ENCODE results near the gene TRAF1.

TRAF1 gene

DNA sequence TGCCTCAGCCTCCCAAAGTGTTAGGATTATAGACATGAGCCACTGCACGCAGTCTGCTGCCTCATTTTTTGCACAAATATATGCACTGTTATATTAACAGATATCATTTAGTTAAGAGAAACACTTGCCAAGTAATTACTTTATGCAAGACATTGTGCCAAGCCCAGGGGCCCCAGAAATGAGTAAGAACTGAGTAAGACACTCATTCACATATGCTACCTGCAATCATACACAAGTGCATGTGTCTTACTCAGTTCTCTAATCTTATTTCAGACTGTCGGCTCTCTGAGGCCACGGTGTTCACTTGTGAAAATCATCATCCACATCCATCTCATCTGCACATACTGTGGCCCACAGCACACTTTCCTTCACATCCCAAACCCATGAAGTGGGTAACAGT, 16.0 kb downstream of the TRAF1 start:
- DNase-seq (ENCODE audit: low spot score), result no peak

DNA sequence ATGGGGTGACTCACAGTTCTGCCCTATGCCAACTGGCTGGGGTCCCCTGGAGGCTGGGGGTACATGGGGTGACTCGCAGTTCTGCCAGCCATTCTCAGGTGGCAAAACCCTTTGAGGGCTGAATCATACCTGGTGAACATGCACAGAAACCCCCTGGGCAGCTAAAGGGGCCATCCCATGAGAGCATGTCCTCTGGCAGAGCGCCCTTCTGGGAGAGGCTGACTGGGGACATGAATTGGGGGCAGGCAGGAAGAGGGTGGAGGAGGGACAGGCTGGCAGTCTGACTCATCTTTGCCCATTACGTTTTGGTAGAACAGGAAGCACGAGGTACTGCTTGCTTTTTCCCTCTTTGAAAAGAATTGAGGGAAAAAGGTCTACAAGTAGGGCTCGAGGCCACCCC, 16.7 kb downstream of the TRAF1 start:
- no peak for DNase-seq (ENCODE audit: low spot score)

DNA sequence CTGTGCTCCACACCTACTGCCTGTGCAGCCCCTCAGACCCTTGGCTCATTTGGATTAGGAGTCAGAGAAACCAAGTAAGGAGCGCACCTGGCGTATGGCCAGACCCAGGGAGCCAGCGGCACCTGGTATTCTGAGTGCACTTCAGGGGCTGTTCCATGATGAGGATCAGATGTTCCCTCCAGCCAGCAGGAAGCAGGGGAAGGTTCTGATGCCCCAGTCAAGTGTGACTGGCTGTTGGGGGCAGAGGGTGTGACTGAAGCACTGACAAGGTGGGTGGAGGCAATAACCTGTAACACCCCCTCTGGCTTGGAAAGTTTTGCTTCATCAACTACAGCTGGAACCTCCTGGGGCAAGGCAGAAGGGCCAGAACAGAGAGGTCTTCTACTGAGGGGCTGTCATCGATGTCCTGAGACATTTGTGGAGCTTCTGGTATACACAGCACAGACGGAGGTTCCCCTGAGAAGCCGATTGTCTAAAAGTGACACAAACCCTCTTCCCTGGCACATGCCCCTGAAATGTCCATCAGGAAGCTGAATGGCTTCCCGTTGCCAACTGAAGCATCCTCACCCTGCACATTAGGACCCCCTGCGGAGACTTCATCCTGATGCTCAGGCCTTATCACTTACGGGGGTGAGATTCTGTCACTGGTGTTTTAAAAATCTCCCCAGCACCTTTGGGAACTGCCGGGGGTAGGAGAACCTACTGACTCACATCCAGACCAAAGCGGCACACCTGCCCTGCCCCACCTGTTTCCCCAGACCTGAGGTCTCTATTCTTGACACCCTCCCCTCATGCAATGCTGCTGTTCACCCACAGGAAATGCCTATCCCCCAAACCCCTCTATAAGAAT, 21.1 kb downstream of the TRAF1 start:
- no peak for DNase-seq (ENCODE audit: low spot score)

GRCh38 chr9:120904978-120905301, 21.7 kb downstream of the TRAF1 start:
- DNase-seq (ENCODE audit: low spot score), result no peak

- no peak for DNase-seq (ENCODE audit: low spot score)
These were observed 22.3 kb downstream of the TRAF1 start for GRCh38 chr9:120904061-120904977.

- no peak for DNase-seq (ENCODE audit: low spot score)
These were observed 23.7 kb downstream of the TRAF1 start for GRCh38 chr9:120902569-120903535.

GRCh38 chr9:120901755-120902568, 24.6 kb downstream of the TRAF1 start:
- DNase-seq (ENCODE audit: low spot score), result no peak

- no peak for DNase-seq (ENCODE audit: low spot score)
These were observed 25.8 kb downstream of the TRAF1 start for GRCh38 chr9:120900824-120901223.

DNA sequence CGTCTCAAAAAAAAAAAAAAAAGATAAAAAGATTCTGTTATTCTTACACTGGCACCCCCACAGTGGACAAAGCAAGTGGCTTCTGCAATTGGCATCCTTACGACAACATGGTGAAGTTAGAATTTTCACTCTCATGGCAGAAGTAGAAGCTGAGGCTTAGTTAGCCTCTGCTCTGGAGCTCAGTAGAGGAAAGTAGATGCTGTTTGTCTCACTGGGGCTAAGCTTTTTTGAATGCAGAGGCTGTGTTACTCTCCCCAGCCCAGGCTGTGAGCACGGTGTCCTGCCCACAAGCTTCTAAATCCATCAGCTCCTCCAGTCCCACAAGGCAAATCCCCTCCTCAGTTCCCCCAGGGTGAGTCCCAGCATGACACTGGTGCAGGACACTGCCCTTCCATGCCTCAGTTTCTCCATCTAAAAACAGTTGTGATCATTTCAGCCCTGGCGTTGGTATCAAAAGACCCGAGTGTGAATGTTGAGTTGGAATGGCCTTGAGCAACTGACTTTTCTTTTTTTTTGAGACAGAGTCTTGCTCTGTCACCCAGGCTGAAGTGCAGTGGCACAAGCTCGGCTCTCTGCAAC, 27.0 kb downstream of the TRAF1 start:
- no peak for DNase-seq (ENCODE audit: low spot score)

DNA sequence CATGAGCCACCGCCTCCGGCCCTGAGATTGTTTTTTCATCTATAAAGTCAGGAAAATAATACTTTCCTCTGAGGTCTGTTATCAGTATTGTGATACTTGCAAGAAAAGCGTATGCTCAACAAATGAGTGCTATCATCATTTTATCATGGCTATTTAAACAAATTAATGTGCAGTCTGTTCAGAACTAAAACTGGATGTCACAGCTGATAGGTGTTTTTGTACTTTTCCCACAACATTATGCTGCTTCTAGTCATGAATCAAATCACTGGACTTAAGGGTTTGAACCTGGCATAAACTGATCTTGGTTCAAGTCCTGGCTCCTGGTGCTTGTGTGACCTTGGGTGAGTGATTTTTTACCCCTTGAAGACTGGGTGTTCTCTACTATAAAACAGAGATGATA, 28.2 kb downstream of the TRAF1 start:
- no peak for DNase-seq (ENCODE audit: low spot score)

- no peak for DNase-seq (ENCODE audit: low spot score)
These were observed 30.6 kb downstream of the TRAF1 start for GRCh38 chr9:120895951-120896350.

DNA sequence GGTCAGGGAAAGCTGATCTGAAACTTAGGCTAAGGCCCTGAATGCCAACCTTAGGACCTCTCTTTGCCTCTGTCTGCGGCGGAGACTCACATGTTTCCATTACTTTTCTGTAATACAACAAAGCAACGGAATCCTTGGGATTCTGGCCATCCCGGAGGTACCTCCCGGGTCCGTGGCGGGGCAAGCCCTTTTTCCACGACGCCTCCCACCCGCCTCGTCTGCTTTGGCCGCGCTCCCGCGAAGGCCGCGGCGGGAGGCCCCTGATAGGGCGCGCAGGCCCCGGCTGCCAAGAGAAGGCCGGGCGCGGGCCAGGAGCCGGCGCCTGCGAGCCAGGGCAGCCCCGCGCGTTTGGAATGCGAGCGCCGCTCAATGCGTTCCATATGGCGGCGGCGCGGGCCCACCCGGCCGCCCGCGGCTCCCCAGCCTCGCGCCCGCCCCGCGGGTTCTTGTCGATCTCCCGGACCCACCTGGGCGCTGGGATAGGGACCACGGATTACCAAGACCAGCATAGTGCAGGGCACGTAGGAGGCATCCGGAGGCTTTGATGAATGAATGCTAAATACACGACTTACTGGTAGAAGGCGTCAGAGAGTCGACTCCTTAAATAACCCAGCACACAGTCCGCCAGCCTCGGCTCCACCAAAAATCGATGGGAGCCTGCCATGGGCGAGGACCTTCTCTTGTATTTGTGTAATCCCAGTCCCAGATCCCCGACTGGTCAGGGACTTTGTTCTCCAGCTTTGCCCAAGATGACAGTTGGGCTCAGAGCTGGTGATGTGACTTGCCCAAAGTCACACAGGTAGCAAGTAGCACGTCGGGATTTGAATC, 32.1 kb downstream of the TRAF1 start:
- peak; percentile 79 for DNase-seq (ENCODE audit: low spot score)

DNA sequence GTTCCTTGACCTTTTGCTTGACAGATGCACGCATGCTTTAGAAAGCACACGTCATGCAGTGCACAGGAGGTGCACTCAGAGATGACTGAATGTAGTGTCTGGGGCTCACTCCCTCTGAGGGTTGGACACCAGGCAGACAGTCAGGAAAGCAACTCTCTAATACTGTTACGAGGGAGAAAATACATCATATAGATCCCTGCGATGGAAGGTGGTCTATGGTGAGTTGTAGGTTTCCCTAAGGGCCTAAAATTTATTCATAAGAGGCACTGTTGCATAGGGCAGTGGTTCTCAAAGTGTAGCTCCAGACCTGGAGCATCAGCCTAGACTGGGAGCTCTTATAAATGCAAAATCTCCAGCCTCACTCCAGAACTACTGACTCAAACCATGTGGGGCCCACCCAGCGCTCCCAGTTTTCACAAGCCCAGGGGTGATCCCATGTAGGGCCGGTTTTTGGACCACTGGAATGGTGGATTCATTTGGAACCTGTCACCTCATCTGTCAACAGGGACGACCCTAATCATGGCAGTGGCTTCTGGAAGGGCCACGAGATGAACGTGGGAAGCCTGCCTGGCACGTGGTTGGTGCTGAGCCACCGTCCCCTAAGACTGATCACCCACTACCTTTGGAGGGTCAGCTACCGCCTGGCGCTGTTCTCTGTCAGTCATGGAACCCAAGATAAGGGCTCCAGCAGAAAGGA, 32.8 kb downstream of the TRAF1 start:
- no peak for DNase-seq (ENCODE audit: low spot score)

DNA sequence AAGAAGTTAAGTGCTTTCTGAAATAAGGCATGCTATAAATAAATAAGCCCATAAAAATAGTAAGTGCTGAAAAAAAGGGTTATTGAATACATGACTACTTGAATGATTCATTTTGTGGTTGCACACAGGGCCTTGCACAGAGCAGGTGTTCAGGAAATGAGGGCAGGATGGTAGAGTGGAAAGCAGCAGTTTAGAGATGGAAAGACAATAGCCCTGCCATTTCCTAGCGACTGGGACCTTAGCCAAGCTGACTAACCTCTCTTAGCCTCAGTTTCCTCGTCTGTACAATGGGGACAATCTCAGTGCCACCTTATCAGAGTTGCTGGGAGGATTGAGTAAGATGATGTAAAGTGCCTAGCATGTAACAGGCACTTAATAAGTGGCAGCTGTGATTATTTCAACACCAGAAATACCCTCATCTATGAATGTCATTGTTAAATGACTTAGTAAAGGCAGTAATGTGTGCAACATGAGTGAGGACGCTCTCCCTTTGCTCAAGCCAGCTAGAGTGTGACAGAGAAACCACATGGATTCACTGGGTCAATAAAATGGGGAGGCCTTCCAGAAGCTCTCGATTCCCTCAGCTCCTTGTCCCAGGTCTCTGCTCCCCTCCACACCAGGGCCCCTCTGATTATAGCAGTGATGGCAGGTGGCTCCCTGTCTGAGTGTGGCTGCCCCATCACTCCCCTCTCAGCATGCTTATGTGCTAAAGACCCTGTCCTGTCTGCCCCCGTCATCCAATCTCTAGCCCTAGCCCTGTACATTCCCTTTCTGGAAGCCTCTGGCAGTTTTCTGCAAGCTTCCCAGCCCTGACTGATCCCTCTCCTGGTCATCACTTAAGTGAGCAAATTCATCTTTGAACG, 33.6 kb downstream of the TRAF1 start:
- peak; percentile 41 for DNase-seq (ENCODE audit: low spot score)

- DNase-seq (ENCODE audit: low spot score), result no peak
These were observed 34.5 kb downstream of the TRAF1 start for GRCh38 chr9:120891884-120892747.

DNA sequence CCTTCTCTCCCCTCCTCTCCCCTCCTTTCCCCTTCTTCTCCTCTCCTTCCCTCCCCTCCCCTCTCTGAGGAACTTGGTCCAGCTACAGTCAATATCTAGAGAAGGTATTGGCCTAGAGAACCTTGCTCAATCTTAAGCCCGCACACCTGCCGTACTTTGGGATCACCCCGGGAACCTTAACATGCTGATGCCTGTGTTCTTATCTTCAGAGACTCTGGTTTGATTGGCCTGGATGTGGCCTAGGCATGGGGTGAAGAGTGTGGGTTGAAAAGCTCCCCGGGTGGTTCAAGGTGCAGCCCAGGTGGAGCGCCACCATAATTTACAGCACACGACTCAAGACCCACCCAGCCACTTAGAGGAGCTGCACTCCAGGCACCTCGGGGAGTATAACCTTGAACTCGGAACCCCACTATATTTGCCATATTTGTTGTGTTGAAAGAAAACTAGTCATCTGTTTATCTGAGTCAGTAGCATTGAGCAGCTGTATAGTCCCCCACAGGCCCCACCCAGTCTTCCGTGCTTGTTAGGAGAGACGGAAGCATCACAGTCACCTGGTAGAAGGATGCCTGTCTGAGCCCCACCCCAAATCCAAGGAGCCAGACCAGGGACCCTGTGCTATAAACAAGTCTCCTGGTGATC, 35.2 kb downstream of the TRAF1 start:
- no peak for DNase-seq (ENCODE audit: low spot score)

Data from AG20443 (cell line).